GM18520 (cell line): ENCODE results near the gene TSPOAP1.
A peak's percentile ranks its signal among the peaks of the same experiment; 100 is the strongest.

Source experiments
- ATAC-seq: cut with Tn5 transposase; IDR thresholded peaks from one replicate; pipeline ENCODE4 v1.9.1; 2021; ENCODE audit not compliant: unreplicated experiment

TSPOAP1 gene

DNA sequence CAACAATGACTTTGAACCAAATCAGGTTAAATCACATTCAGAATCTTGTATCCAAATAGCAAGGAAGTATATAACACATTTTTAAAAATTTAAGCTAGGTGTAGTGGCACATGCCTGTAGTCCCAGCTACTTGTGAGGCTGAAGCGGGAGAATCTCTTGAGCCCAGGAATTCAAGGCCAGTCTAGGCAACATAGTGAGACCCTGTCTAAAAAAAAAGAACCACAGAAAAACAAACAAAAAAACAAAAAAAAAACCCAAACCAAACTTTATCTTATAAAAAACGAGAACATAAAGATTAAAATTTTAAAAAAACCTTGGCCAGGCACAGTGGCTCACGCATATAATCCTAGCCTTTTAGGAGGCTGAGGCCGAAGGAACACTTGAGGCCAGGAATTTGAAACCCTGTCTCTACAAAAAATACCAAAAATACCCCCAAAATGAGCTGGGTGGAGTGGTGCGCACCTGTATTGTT lies 11.8 kb upstream of the TSPOAP1 start:
- no peak for ATAC-seq

DNA sequence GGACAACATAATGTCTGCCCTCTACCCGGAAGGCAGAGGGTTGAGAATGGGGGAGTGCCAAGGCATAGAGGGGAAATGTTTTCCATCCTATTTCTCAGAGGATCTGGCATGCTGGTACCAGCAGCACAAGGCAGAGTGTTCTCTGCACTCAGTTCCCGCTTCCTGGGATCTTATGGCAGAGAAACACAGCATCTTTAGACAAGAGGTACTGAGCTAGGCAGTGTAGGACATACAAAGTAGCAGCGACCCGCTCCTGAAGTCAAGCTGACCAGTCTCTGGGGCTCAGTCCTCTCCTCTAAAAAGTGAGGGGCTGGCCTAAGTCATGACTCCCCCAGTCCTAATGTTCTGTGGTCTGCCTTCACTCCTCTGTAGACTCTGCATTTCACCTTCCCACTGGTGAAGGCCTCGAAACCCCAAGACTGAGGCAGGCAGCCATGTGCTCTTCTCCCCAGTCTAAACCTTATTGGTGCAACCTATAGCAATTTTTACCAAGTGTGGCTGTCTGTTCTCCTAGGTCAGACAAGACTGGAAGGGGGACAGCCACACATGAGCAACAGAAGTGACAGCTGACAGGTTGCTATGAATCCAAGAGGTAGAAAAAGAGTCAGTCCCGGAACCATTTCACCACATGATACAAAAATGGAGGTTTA lies 11.3 kb upstream of the TSPOAP1 start:
- no peak for ATAC-seq

GRCh38 chr17:58338841-58339754 lies 10.5 kb upstream of the TSPOAP1 start:
- no peak for ATAC-seq

GRCh38 chr17:58338454-58338840 lies 9.9 kb upstream of the TSPOAP1 start:
- ATAC-seq = no peak

- peak; percentile 38 for ATAC-seq
Measured at GRCh38 chr17:58337600-58338453, 9.2 kb upstream of the TSPOAP1 start.

DNA sequence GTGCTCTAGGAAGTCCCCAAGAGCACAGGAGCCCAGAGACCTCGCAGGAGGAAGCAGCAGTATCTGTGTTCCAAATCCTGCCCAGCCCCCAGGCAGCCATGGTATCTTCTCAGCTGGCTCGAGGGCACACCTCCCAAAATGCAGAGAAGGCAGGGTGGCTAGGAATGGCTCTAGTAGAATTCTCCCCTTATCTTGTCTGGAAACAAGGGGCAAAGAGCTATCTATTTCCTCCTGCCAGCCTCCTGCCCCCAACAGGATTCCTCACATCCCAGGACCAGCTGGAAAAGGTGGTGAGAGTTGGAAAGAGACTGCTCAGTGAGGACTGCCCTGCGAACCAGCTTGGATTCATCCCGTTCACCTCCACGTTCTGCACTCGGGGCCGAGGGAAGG lies 8.6 kb upstream of the TSPOAP1 start:
- no peak for ATAC-seq

GRCh38 chr17:58336456-58337209 lies 8.0 kb upstream of the TSPOAP1 start:
- no peak for ATAC-seq

- no peak for ATAC-seq
Measured at GRCh38 chr17:58335779-58336455, 7.3 kb upstream of the TSPOAP1 start.

DNA sequence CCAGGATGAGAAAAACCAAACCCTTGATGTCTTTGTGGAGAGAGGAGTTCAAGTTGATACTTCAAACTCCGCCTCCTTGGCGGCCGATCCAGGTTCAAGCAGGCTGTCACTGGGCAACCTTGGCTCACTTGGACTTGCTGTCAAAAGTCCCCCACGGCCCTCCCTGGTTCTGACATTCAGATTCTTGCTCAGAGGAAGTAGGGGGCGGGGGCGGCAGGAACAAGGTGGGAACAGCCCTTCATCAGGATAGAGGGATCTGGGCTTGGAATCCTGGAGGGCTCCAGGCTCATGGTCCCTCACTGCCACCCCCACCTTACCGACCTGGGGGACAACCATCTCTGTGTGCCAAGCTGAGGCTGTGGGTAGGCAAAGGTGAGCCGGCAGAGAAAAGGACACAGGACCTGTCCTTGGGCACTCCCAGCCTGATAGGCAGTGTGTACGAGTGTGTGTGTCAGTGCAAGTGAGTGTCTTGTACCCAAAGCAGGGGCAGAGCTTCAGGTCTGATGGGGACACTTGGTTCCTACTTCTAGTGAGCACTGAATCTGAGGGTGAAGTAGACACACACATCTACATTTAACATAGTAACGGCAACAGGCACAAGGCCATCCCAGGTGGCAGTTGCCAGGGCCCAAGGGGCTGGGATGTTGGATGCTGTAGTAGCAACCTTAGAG lies 6.6 kb upstream of the TSPOAP1 start:
- no peak for ATAC-seq

GRCh38 chr17:58334661-58335060 lies 6.1 kb upstream of the TSPOAP1 start:
- no peak for ATAC-seq

GRCh38 chr17:58334256-58334655 lies 5.7 kb upstream of the TSPOAP1 start:
- ATAC-seq = no peak

DNA sequence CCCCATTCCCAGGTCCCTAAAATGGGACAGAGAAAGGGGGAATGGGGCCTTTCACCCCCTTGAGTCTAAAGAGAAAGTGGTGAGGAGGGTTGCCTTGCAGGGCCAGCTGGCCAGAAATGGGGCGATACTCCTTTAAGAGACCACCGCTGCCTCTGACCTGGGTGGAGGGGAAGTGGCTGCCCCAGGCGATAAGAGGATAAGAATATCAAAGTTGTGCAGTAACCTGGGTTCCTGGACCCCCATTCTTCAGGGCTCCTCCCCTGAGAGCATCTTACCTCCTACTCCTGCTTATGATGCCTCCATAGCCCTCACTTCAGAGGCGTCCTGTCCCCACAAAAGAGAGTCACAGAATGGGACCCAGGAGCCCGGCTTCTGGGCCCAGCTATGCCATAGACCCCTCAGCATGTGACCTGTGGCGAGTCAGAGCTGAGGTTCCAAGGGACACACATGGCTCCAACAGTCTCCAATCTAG lies 5.2 kb upstream of the TSPOAP1 start:
- no peak for ATAC-seq

GRCh38 chr17:58332778-58333735 lies 4.5 kb upstream of the TSPOAP1 start:
- no peak for ATAC-seq

- ATAC-seq = peak; percentile 13
Measured at GRCh38 chr17:58331815-58332777, 3.5 kb upstream of the TSPOAP1 start.

DNA sequence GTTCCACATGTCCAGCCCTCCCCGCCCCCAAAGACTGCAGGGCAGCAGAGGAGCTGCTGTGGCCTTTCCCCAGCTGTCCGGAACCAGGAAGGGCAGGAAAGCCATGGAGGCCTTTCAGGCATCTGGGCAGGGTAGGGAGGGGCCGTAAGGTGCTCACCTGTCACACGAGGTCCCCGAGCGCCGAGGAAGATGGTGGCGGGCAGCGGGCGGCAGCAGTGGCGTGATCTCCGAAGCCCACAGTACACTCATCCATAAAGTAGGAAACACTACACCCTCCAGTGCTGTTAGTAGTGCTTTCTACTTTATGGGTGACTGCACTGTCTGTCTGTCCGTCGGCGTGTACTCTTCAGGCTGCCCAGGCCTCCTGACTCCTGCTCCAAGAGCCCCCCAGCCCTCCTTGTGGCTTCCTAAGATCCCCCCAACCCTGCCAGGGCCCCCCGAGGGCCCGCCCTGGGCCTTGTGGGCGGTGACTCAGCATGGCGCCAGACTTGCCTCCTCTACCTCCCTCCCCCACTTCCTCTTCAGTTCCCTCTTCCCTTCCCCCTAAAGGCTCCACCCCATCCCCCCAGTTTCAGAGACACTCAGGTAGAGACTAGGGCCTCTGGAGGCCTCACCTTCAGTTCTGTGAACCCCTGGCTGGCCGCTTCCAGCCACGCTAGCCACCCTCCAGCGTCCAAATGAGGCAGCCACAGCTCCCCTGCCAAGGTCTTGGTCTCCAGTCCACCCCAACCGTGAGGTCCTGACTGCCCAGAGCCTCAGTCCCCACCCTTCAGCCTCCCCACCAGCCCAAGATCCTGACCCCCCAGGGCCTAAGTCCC lies 2.6 kb upstream of the TSPOAP1 start:
- ATAC-seq = no peak

- ATAC-seq = no peak
Measured at GRCh38 chr17:58330538-58330996, 2.0 kb upstream of the TSPOAP1 start.
